HCT116 (cell line): ENCODE data around the gene DOK7. TPM values are rescaled to one million over a fixed set of nuclear protein-coding genes. Genes with fewer than 3 reads are reported as not detected.
"Not testable (repeated sequence)": the region's sequence is repeated elsewhere in the genome, so short reads cannot be mapped to it uniquely, and the experiment has no call there.

ENCODE experiments used
- ATAC-seq: fragments of 200-7000 bp; cut with Tn5 transposase; 2 replicates; pipeline ENCODE4 v1.9.1; 2020; ENCODE audit warnings: mild to moderate bottlenecking, moderate library complexity
- BruUV-seq: library from RNA; stranded (reverse); fragments of 400-500 nt; replicated peaks from 2 replicates; lab custom pipeline; 2021; lab: Mats Ljungman, UMichigan
- CTCF ChIA-PET: fragments of 300-600 bp; sonication (Branson Sonifier 250); formaldehyde crosslinking; loops from one replicate; lab custom pipeline; 2021; ENCODE audit warnings: antibody characterized with exemption; lab: Charles Lee
- POLR2A ChIA-PET: fragments of 300-600, 350-600 bp; sonication (Branson Sonifier 250); formaldehyde crosslinking; loops from one replicate; lab custom pipeline; 2021; ENCODE audit warnings: antibody characterized with exemption; lab: Charles Lee
- RAD21 ChIA-PET, 2 experiments: fragments of 300-600 bp; sonication (Branson Sonifier 250); formaldehyde crosslinking; loops; one replicate each; lab custom pipeline; 2023; ENCODE audit warnings: low total read pairs in 2 of 2; ENCODE audit not compliant: uncharacterized antibody in 2 of 2, unreplicated experiment in 2 of 2, low non-redundant PET in 1 of 2; lab: Charles Lee
- DNase-seq: peaks from one replicate; pipeline ENCODE4 v3.0.0-alpha.2; 2010; ENCODE audit warnings: low read depth, low spot score
- H2AFZ ChIP-seq: fragments of 200-600 bp; shearing (Covaris generic), sonication (generic); 2 replicates; pipeline ENCODE4 v1.6.1; 2017; ENCODE audit warnings: low read depth, mixed run types, mixed read lengths, antibody characterized with exemption, low read length; ENCODE audit not compliant: poor library complexity, severe bottlenecking
- H3K27ac ChIP-seq: 2 replicates; pipeline ENCODE4 v1.5.1; 2012; ENCODE audit warnings: low read depth, low read length
- H3K27me3 ChIP-seq: fragments of 200-600 bp; sonication (generic); 2 replicates; pipeline ENCODE4 v1.6.1; 2016; ENCODE audit warnings: mixed run types, low read length, mixed read lengths; ENCODE audit not compliant: insufficient read depth
- H3K36me3 ChIP-seq, 2 experiments: fragments of 200-500 bp in 1 of 2; fragments of 200-600 bp in 1 of 2; sonication (Bioruptor generic) in 1 of 2; sonication (generic) in 1 of 2; 2 replicates each; pipeline versions ENCODE4 v1.5.1 to v1.6.1; 2014 to 2016; ENCODE audit warnings: low read length in 2 of 2, inconsistent platforms in 1 of 2, mixed read lengths in 1 of 2, mixed run types in 1 of 2; ENCODE audit not compliant: insufficient read depth in 2 of 2, control insufficient read depth in 1 of 2
- H3K4me1 ChIP-seq, 2 experiments: fragments of 200-600 bp in 1 of 2; sonication (generic) in 1 of 2; 2 replicates each; pipeline versions ENCODE4 v1.5.1 to v1.6.1; 2012 to 2017; ENCODE audit warnings: low read length in 2 of 2, inconsistent platforms in 1 of 2, mild to moderate bottlenecking in 1 of 2, mixed read lengths in 1 of 2, mixed run types in 1 of 2, moderate library complexity in 1 of 2; ENCODE audit not compliant: insufficient read depth in 2 of 2, control insufficient read depth in 1 of 2
- H3K4me2 ChIP-seq: fragments of 200-600 bp; sonication (generic); 2 replicates; pipeline ENCODE4 v1.6.1; 2017; ENCODE audit warnings: mixed run types, low read length, mixed read lengths
- H3K4me3 ChIP-seq, 2 experiments: fragments of 200-600 bp in 1 of 2; sonication (generic) in 1 of 2; replicated peaks in 1 of 2; 2 replicates each; pipeline ENCODE4 v1.5.1; 2011 to 2016; ENCODE audit warnings: low read length in 2 of 2, control low read depth in 1 of 2, low read depth in 1 of 2, mild to moderate bottlenecking in 1 of 2, mixed read lengths in 1 of 2, mixed run types in 1 of 2
- H3K79me2 ChIP-seq: fragments of 200-600 bp; sonication (generic); 2 replicates; pipeline ENCODE4 v1.6.1; 2017; ENCODE audit warnings: mild to moderate bottlenecking, mixed run types, low read length, moderate library complexity, mixed read lengths; ENCODE audit not compliant: insufficient read depth
- H3K9ac ChIP-seq: fragments of 200-600 bp; sonication (generic); 2 replicates; pipeline ENCODE4 v1.6.1; 2016; ENCODE audit warnings: low read length, mixed read lengths
- H3K9me2 ChIP-seq: fragments of 200-600 bp; sonication (generic), shearing (Covaris generic); 2 replicates; pipeline ENCODE4 v1.6.1; 2017; ENCODE audit warnings: mixed run types, mild to moderate bottlenecking, moderate library complexity; ENCODE audit not compliant: insufficient read depth
- H3K9me3 ChIP-seq, 2 experiments: fragments of 200-500 bp in 1 of 2; fragments of 200-600 bp in 1 of 2; sonication (Bioruptor generic) in 1 of 2; sonication (generic) in 1 of 2; 2 replicates each; pipeline ENCODE4 v1.6.1; 2014 to 2017; ENCODE audit warnings: low read length in 2 of 2, mixed read lengths in 2 of 2, inconsistent platforms in 1 of 2, low read depth in 1 of 2, mild to moderate bottlenecking in 1 of 2, mixed run types in 1 of 2, moderate library complexity in 1 of 2; ENCODE audit not compliant: control insufficient read depth in 1 of 2, insufficient read depth in 1 of 2
- H4K20me1 ChIP-seq: fragments of 200-600 bp; sonication (generic), shearing (Covaris generic); 2 replicates; pipeline ENCODE4 v1.6.1; 2017; ENCODE audit warnings: mixed run types, mild to moderate bottlenecking, moderate library complexity; ENCODE audit not compliant: insufficient read depth
- ATF3 ChIP-seq: IDR thresholded peaks from 2 replicates; pipeline ENCODE4 v1.6.1; 2012
- CBX3 ChIP-seq: IDR thresholded peaks from 2 replicates; pipeline ENCODE4 v1.6.1; 2012; ENCODE audit warnings: low read depth
- CTCF ChIP-seq, 3 experiments: fragments of 200-600 bp in 1 of 3; sonication (generic) in 1 of 3; IDR thresholded peaks in 2 of 3; conservative IDR thresholded peaks in 1 of 3; 2 replicates each; pipeline ENCODE4 v1.5.1; 2012 to 2017; ENCODE audit warnings: low read depth in 2 of 3, low read length in 2 of 3, antibody characterized with exemption in 1 of 3, borderline replicate concordance in 1 of 3, control low read depth in 1 of 3, mild to moderate bottlenecking in 1 of 3, mixed read lengths in 1 of 3, mixed run types in 1 of 3, moderate library complexity in 1 of 3; ENCODE audit not compliant: insufficient read depth in 1 of 3
- ELF1 ChIP-seq: IDR thresholded peaks from 2 replicates; pipeline ENCODE4 v1.6.1; 2012; ENCODE audit warnings: low read depth, borderline replicate concordance
- EZH2phosphoT487 ChIP-seq: fragments of 200-600 bp; IDR thresholded peaks from 2 replicates; pipeline ENCODE4 v1.6.1; 2018; ENCODE audit warnings: antibody characterized with exemption, borderline replicate concordance
- RAD21 ChIP-seq: IDR thresholded peaks from 2 replicates; pipeline ENCODE4 v1.6.1; 2012; ENCODE audit warnings: low read depth, mild to moderate bottlenecking
- REST ChIP-seq: IDR thresholded peaks from 2 replicates; pipeline ENCODE4 v1.6.1; 2012; ENCODE audit warnings: low read depth
- SIN3A ChIP-seq: IDR thresholded peaks from 2 replicates; pipeline ENCODE4 v1.6.1; 2012; ENCODE audit warnings: low read depth
- SRF ChIP-seq: IDR thresholded peaks from 2 replicates; pipeline ENCODE4 v1.6.1; 2012; ENCODE audit warnings: low read depth
- ZFX ChIP-seq: fragments of 450-650 bp; IDR thresholded peaks from 2 replicates; pipeline ENCODE4 v1.6.1; 2017
- intact Hi-C: fragments of 100-400 bp; cut with micrococcal nuclease; formaldehyde crosslinking; loops from 2 replicates; pipeline ENCODE4 v1.10.0; 2022
- total RNA-seq: library from RNA; stranded (reverse); gene quantifications from one replicate; pipeline ENCODE4 v1.2.1, GENCODE V29; 2021; ENCODE audit not compliant: unreplicated experiment

DOK7 gene
- total RNA-seq, 1 experiment from 2014 or later = 2.4 TPM

- BruUV-seq = no TSS peak
- Histone ChIP-seq H3K4me1 (no peaks in the 10 kb centered on the region), H4K20me1 (no peaks in the 10 kb centered on the region), H3K9me3 (no peaks in the 10 kb centered on the region), H3K4me3 (no peak overlapping the region), H3K27me3 (no peaks in the 10 kb centered on the region), H2AFZ (no peak overlapping the region), H3K9ac (no peak overlapping the region), H3K9me2 (no peaks in the 10 kb centered on the region), H3K4me2 (no peak overlapping the region), H3K79me2 (peaks cover 24% of the 10 kb centered on the region), H3K27ac (no peak overlapping the region), H3K36me3 (peaks cover 25 to 49% of the 10 kb centered on the region in 2 experiments)
- RAD21 ChIA-PET = no interaction called here
- TF ChIP-seq REST (no peak), ZFX (no peak), CTCF (IDR thresholded peaks at IDR 0.05 in 2 of 3, conservative IDR thresholded peaks at IDR 0.05 in 1 of 3; ENCODE audit: borderline replicate concordance in 1 of 3, insufficient read depth in 1 of 3, low read depth in 2 of 3, low read length in 2 of 3) (no peak), CBX3 (no peak), EZH2phosphoT487 (no peak), SIN3A (no peak), RAD21 (no peak), ELF1 (no peak), ATF3 (no peak), SRF (no peak)
- POLR2A ChIA-PET = no interaction called here
- CTCF ChIA-PET = no interaction called here
- intact Hi-C loops = no loop called here
- ATAC-seq (no peak), DNase-seq (no peak)
Observed at GRCh38 chr4:3511187-3511586, 48.1 kb downstream of the DOK7 start.

- H2AFZ ChIP-seq, DNase-seq, H3K27ac ChIP-seq, RAD21 ChIA-PET, POLR2A ChIA-PET, H3K4me2 ChIP-seq, H3K9me2 ChIP-seq, ATAC-seq, H3K27me3 ChIP-seq, H4K20me1 ChIP-seq, H3K4me1 ChIP-seq, BruUV-seq, H3K9me3 ChIP-seq, H3K4me3 ChIP-seq, CTCF ChIA-PET, intact Hi-C loops, H3K9ac ChIP-seq: not testable (repeated sequence)
- Histone ChIP-seq H3K79me2 (peaks cover 22% of the 10 kb centered on the region), H3K36me3 (peaks cover 25 to 51% of the 10 kb centered on the region in 2 experiments)
Observed at GRCh38 chr4:3511601-3512000, 48.5 kb downstream of the DOK7 start.
